ENCODE results near the gene SCAPER. TPM values are rescaled to one million over a fixed set of nuclear protein-coding genes. Genes with fewer than 3 reads are reported as not detected.

Gene SCAPER
- total RNA-seq, 4 donors from 2014 or later, result 23.5 to 27.7 (median 24.2) TPM

DNA sequence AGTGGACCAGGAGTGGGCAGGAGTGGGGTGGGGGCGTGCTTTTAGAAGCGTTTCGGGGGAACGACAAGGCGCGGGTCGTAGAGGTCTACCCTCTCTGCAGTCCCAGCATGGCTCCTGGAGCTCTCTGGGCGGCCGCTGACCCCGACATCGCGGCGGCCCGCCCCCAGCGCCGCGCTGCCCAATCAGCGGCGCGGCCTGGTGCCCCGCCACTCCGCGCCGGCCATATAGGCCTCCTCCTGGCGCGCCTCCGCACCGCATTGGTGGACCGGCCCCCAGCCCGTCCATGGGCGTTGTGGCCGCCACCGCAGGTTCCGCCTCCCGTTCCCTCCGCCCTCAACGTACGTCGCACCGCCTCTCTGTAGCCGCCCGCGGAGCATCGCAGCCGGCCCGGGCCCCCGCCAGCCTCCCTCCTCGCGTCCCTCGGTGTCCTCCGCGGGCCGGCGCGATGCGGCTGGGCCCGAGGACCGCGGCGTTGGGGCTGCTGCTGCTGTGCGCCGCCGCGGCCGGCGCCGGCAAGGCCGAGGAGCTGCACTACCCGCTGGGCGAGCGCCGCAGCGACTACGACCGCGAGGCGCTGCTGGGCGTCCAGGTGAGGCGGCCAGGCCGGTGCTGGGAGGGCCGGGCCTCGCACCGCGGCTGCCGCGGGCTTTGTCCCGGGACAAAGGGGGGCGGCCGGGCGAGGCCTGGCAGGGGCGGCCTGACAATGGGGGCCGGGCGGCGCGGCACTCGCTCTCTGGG is 26.4 kb upstream of the SCAPER start, which contains the start of gene RCN2:
Gene RCN2, plus strand, starts transcription at position 353 of the 738 bp plus-strand sequence. Its CDS starts 93 bp downstream, at position 446.
- TF ChIP-seq, protein P1, sequence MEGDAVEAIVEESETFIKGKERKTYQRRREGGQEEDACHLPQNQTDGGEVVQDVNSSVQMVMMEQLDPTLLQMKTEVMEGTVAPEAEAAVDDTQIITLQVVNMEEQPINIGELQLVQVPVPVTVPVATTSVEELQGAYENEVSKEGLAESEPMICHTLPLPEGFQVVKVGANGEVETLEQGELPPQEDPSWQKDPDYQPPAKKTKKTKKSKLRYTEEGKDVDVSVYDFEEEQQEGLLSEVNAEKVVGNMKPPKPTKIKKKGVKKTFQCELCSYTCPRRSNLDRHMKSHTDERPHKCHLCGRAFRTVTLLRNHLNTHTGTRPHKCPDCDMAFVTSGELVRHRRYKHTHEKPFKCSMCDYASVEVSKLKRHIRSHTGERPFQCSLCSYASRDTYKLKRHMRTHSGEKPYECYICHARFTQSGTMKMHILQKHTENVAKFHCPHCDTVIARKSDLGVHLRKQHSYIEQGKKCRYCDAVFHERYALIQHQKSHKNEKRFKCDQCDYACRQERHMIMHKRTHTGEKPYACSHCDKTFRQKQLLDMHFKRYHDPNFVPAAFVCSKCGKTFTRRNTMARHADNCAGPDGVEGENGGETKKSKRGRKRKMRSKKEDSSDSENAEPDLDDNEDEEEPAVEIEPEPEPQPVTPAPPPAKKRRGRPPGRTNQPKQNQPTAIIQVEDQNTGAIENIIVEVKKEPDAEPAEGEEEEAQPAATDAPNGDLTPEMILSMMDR (IDR thresholded peaks at IDR 0.05; ENCODE audit: low read depth), result no peak

DNA sequence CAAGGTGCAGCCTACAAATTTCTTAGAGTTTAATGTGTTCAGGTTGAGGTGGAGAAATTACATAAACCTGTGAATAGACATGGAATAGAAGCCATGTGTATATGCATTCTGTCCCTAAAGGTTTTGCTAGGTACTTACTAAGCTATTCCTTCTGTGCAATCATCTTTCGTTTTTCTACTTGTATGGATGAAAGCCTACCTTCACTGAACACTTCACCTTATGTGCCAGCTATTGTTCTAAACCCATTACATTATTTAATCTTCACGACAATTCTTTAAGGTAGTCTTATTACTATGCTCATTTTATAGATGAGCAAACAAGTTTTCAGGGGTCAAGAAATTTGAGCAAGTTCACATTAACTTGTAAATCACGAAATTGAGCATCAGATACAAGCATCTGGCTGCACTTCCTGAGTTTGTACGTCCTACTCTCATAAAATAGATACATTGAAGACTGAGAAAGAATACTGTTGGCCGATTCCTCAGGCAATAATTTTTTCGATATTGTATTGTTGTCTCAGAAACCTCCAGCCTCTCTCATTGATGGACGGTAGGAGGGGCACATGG is 25.8 kb upstream of the SCAPER start:
- TF ChIP-seq, protein P1 (IDR thresholded peaks at IDR 0.05; ENCODE audit: low read depth), result no peak

DNA sequence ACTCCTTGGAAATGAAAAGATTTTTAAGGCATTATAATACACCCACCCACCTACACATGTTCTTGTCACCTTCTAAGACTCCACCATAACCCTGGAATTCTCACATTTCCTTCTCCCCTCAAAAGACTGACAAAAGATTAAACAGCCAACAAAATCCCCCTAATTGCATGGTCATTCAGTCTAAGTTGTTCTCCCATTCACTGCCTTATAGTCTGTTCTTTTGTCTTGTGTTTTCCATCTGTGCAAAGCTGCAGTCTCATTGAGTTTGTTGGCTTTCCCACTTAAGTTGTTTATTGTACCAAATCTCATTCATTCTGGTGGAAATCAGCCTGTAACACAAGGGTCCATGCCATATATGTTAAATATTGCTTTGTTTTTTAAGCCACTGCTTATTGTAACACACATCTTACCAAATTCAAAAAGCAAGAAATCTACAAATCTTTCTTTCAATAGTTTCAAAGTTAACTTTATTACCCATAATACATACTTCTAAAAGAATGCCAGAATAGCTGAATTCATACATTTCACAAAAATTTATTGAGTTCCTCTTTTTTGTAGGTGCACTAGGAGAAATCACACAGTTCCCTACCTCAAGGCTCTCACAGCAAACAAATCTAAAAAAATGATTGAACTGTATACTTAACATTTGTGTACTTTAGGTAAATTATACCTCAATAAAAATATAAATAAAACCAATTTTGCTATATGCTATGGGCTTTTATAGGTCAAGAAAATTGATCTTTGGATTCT is 24.0 kb upstream of the SCAPER start:
- TF ChIP-seq, protein P1 (IDR thresholded peaks at IDR 0.05; ENCODE audit: low read depth), result no peak

DNA sequence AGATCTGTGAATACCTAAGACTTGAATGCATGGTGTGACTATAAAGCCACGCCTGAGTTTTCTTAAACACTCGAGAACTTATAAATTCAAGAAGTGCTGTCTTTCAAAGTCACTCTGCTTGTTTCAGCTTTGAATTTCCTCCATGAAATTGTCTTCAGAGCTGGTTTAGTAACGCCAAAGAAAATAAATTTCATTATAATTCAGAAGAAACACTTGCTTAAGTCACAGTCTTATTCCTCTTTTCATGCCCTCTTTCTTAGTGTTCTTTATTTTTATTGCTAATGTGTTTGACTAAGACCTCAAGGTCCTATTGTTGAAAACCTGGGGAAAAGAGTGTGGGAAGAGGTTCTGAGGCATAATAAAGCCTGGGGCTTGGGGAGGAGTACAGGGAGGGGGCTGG is 23.1 kb upstream of the SCAPER start:
- TF ChIP-seq, protein P1 (IDR thresholded peaks at IDR 0.05; ENCODE audit: low read depth), result no peak

DNA sequence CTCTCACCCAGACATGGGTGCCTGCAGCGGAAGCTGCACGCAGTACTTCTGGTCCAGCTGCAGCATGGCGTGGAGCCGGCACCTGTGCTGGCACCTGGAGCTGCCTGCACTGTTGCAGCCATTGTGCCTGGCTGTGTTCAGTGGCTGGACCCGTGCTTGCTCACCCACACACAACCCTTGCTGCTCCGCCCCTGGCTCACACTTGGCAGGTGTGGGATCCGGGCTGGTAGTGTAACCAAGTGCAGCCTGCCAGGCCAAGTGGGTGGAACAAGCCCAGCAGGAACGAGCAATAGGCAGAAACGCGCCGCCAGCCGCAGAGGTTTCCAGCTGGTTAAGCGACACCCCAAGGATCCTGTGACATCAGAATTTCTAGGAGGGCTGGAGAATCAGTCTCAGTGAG is 11.2 kb upstream of the SCAPER start:
- TF ChIP-seq, protein P1 (IDR thresholded peaks at IDR 0.05; ENCODE audit: low read depth), result no peak

DNA sequence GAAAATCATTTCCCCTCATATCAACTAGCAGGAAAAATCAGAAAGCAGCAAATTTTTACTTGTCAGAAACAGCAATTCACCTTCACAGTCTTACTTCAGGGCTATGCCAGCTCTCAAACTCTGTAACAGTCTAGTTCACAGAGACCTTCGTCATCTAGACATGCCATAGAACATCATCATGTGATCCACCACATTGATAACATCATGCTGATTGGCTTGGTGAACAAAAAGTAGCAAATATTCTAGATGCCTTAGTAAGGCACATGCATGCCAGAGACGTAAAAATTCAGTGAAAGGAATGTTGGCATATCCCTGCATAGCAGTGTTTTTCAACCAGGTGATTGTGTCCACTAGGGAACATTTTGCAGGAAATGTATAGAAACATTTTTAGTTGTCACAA is 8.6 kb upstream of the SCAPER start:
- TF ChIP-seq, protein P1 (IDR thresholded peaks at IDR 0.05; ENCODE audit: low read depth), result no peak

DNA sequence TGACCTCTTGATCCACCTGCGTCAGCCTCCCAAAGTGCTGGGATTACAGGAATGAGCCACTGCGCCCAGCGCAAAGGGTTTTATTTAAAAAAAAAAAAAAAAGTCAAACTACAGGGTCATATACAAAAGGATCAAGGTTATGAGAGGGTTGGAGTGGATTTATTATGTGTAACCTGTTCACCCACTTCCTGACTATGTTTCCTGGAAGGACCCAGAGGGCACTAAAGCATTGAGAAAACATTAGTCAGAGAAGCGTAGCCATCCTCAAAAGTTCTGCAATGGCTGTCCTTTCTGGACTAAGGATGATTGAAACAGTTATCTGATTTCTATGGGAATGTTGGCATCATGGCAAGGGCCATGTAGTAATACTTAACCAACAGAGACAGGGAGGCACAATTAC is 7.3 kb upstream of the SCAPER start:
- TF ChIP-seq, protein P1 (IDR thresholded peaks at IDR 0.05; ENCODE audit: low read depth), result no peak
